ENCODE data around the gene C1RL. TPM values are rescaled to one million over a fixed set of nuclear protein-coding genes. Genes with fewer than 3 reads are reported as not detected.
A peak's percentile ranks its signal among the peaks of the same experiment; 100 is the strongest.

Gene C1RL
- total RNA-seq, 1 donor from 2014 or later = 32.4 TPM

- H3K4me1 Mint-ChIP-seq (ENCODE audit: unreplicated experiment) = peaks cover 10% of the 10 kb centered on the region
- DNase-seq (ENCODE audit: extremely low spot score, unreplicated experiment) = no peak
- no peaks in the 10 kb centered on the region for H3K9me3 Mint-ChIP-seq
- H3K27ac Mint-ChIP-seq = peak overlapping the region; percentile 80
- peak overlapping the region; percentile 83 for H3K4me3 Mint-ChIP-seq
- no peak for TF ChIP-seq CTCF (conservative IDR thresholded peaks at IDR 0.05)
- peaks cover 27% of the 10 kb centered on the region for H3K27me3 Mint-ChIP-seq
- H3K36me3 Mint-ChIP-seq = no peaks in the 10 kb centered on the region
Observed at GRCh38 chr12:7091660-7092228, 17.3 kb downstream of the C1RL start.

- Mint-ChIP-seq H3K27ac (no peak overlapping the region), H3K9me3 (no peaks in the 10 kb centered on the region), H3K4me1 (ENCODE audit: unreplicated experiment) (peaks cover 10% of the 10 kb centered on the region), H3K4me3 (no peak overlapping the region), H3K36me3 (no peaks in the 10 kb centered on the region), H3K27me3 (peaks cover 27% of the 10 kb centered on the region)
- TF ChIP-seq CTCF (conservative IDR thresholded peaks at IDR 0.05) = no peak
- no peak for DNase-seq (ENCODE audit: extremely low spot score, unreplicated experiment)
Observed at GRCh38 chr12:7091171-7091570, 17.8 kb downstream of the C1RL start.

- no peaks in the 10 kb centered on the region for H3K9me3 Mint-ChIP-seq
- no peak for TF ChIP-seq CTCF (conservative IDR thresholded peaks at IDR 0.05)
- peaks cover 10% of the 10 kb centered on the region for H3K4me1 Mint-ChIP-seq (ENCODE audit: unreplicated experiment)
- H3K4me3 Mint-ChIP-seq = no peak overlapping the region
- H3K27ac Mint-ChIP-seq = no peak overlapping the region
- H3K36me3 Mint-ChIP-seq = no peaks in the 10 kb centered on the region
- H3K27me3 Mint-ChIP-seq = peaks cover 27% of the 10 kb centered on the region
- DNase-seq (ENCODE audit: extremely low spot score, unreplicated experiment) = no peak
Observed at GRCh38 chr12:7090222-7090998, 18.6 kb downstream of the C1RL start.

- Mint-ChIP-seq H3K27me3 (peaks cover 24% of the 10 kb centered on the region), H3K4me1 (ENCODE audit: unreplicated experiment) (peaks cover 10% of the 10 kb centered on the region), H3K36me3 (no peaks in the 10 kb centered on the region), H3K27ac (no peak overlapping the region), H3K4me3 (no peak overlapping the region), H3K9me3 (no peaks in the 10 kb centered on the region)
- no peak for TF ChIP-seq CTCF (conservative IDR thresholded peaks at IDR 0.05)
- no peak for DNase-seq (ENCODE audit: extremely low spot score, unreplicated experiment)
Observed at GRCh38 chr12:7089196-7089871, 19.7 kb downstream of the C1RL start.

GRCh38 chr12:7083125-7083524 is 25.9 kb downstream of the C1RL start:
- Mint-ChIP-seq H3K4me3 (no peak overlapping the region), H3K27me3 (peaks cover 9% of the 10 kb centered on the region)

More at GRCh38 chr12:7083125-7083524, 25.9 kb downstream of the C1RL start:
- Mint-ChIP-seq H3K36me3 (peaks cover 6% of the 10 kb centered on the region), H3K9me3 (peaks cover 5% of the 10 kb centered on the region), H3K27ac (no peak overlapping the region), H3K4me1 (ENCODE audit: unreplicated experiment) (no peaks in the 10 kb centered on the region)
- no peak for DNase-seq (ENCODE audit: extremely low spot score, unreplicated experiment)
- TF ChIP-seq CTCF (conservative IDR thresholded peaks at IDR 0.05) = no peak

Data from type B pancreatic cell (in vitro differentiated cells).